ENCODE results near the gene LRRC45.

GRCh38 chr17:82062984-82063368, 39.9 kb downstream of the LRRC45 start:
- TF ChIP-seq CTCF (IDR thresholded peaks at IDR 0.05) (no peak), POLR2A (IDR thresholded peaks at IDR 0.05) (no peak)
